Liver (tissue), 9 donors: ENCODE results near the gene PSMB9. TPM values are rescaled to one million over a fixed set of nuclear protein-coding genes. Genes with fewer than 3 reads are reported as not detected.

Source experiments
- DNase-seq: peaks from one replicate; pipeline ENCODE4 v3.0.0-alpha.2; 2017; ENCODE audit warnings: low spot score
- H3K27ac ChIP-seq, 2 donors: one replicate each; pipeline ENCODE4 v1.7.0; 2013; ENCODE audit warnings: inconsistent platforms in 2 of 2, low read length in 2 of 2, control low read depth in 1 of 2, low read depth in 1 of 2, mild to moderate bottlenecking in 1 of 2
- H3K27me3 ChIP-seq, 4 donors: one replicate each; pipeline versions ENCODE4 v1.6.1 to v1.7.0; 2013; ENCODE audit warnings: low read length in 3 of 4, inconsistent platforms in 1 of 4, mild to moderate bottlenecking in 1 of 4, moderate library complexity in 1 of 4; ENCODE audit not compliant: control insufficient read depth in 4 of 4, insufficient read depth in 4 of 4
- H3K36me3 ChIP-seq, 4 donors: one replicate each; pipeline versions ENCODE4 v1.6.1 to v1.7.0; 2013; ENCODE audit warnings: low read length in 3 of 4, mild to moderate bottlenecking in 3 of 4, low read depth in 1 of 4, moderate library complexity in 1 of 4; ENCODE audit not compliant: control insufficient read depth in 4 of 4, insufficient read depth in 3 of 4
- H3K4me1 ChIP-seq, 4 donors: one replicate each; pipeline versions ENCODE4 v1.6.1 to v1.7.0; 2013; ENCODE audit warnings: low read length in 3 of 4, mild to moderate bottlenecking in 3 of 4, moderate library complexity in 1 of 4; ENCODE audit not compliant: control insufficient read depth in 4 of 4, insufficient read depth in 4 of 4
- H3K4me3 ChIP-seq, 3 donors: one replicate each; pipeline versions ENCODE4 v1.6.1 to v1.7.0; 2013; ENCODE audit warnings: low read length in 3 of 3, control low read depth in 1 of 3, low read depth in 1 of 3, mild to moderate bottlenecking in 1 of 3
- H3K9ac ChIP-seq, 2 donors: one replicate each; pipeline ENCODE4 v1.7.0; 2013; ENCODE audit warnings: low read length in 2 of 2, mild to moderate bottlenecking in 2 of 2, moderate library complexity in 2 of 2, control low read depth in 1 of 2, low read depth in 1 of 2
- H3K9me3 ChIP-seq, 4 donors: one replicate each; pipeline versions ENCODE4 v1.6.1 to v1.7.0; 2013; ENCODE audit warnings: low read length in 3 of 4; ENCODE audit not compliant: control insufficient read depth in 4 of 4
- ATF3 ChIP-seq: IDR thresholded peaks from 2 replicates; pipeline ENCODE4 v1.6.1; 2016; ENCODE audit warnings: antibody characterized with exemption
- CTCF ChIP-seq: fragments of 150-350 bp; IDR thresholded peaks from 2 replicates; pipeline ENCODE4 v1.5.1; 2017; ENCODE audit warnings: improper control_type of control experiment, low read depth, low read length; ENCODE audit not compliant: missing input control
- EGR1 ChIP-seq, 2 donors: IDR thresholded peaks; 2 replicates each; pipeline ENCODE4 v1.6.1; 2016 to 2018; ENCODE audit warnings: antibody characterized with exemption in 2 of 2, low read depth in 2 of 2
- FOXA1 ChIP-seq: IDR thresholded peaks from 2 replicates; pipeline ENCODE4 v1.6.1; 2016; ENCODE audit warnings: antibody characterized with exemption
- FOXA2 ChIP-seq: IDR thresholded peaks from 2 replicates; pipeline ENCODE4 v1.6.1; 2016; ENCODE audit warnings: antibody characterized with exemption
- GABPA ChIP-seq, 2 donors: IDR thresholded peaks in 1 of 2; conservative IDR thresholded peaks in 1 of 2; 2 replicates each; pipeline ENCODE4 v1.6.1; 2016; ENCODE audit warnings: antibody characterized with exemption in 2 of 2, mild to moderate bottlenecking in 1 of 2, moderate library complexity in 1 of 2
- HNF4A ChIP-seq, 2 donors: conservative IDR thresholded peaks; 2 replicates each; pipeline ENCODE4 v1.6.1; 2016; ENCODE audit warnings: antibody characterized with exemption in 2 of 2, mild to moderate bottlenecking in 2 of 2
- HNF4G ChIP-seq: IDR thresholded peaks from 2 replicates; pipeline ENCODE4 v1.6.1; 2016; ENCODE audit warnings: antibody characterized with exemption
- MAX ChIP-seq: IDR thresholded peaks from 2 replicates; pipeline ENCODE4 v1.6.1; 2016; ENCODE audit warnings: antibody characterized with exemption
- NR2F2 ChIP-seq: IDR thresholded peaks from 2 replicates; pipeline ENCODE4 v1.6.1; 2016; ENCODE audit warnings: antibody characterized with exemption
- RAD21 ChIP-seq, 2 donors: IDR thresholded peaks; 2 replicates each; pipeline ENCODE4 v1.6.1; 2016; ENCODE audit warnings: antibody characterized with exemption in 2 of 2, mild to moderate bottlenecking in 2 of 2
- RXRA ChIP-seq, 2 donors: IDR thresholded peaks; 2 replicates each; pipeline ENCODE4 v1.6.1; 2017 to 2018; ENCODE audit warnings: antibody characterized with exemption in 2 of 2, mild to moderate bottlenecking in 1 of 2
- SP1 ChIP-seq: IDR thresholded peaks from 2 replicates; pipeline ENCODE4 v1.6.1; 2018; ENCODE audit warnings: antibody characterized with exemption, mild to moderate bottlenecking
- TAF1 ChIP-seq: conservative IDR thresholded peaks from 2 replicates; pipeline ENCODE4 v1.6.1; 2016; ENCODE audit warnings: antibody characterized with exemption, mild to moderate bottlenecking
- YY1 ChIP-seq: IDR thresholded peaks from 2 replicates; pipeline ENCODE4 v1.6.1; 2016; ENCODE audit warnings: antibody characterized with exemption, mild to moderate bottlenecking
- ZBTB33 ChIP-seq: IDR thresholded peaks from 2 replicates; pipeline ENCODE4 v1.6.1; 2016; ENCODE audit warnings: antibody characterized with exemption
- WGBS: extraction: QIAGEN DNeasy Blood & Tissue Kit; methylation state at CpG from one replicate; pipeline ENCODE4 v1.1.7; 2013; 5-methylcytosine and 5-hydroxymethylcytosine counted together
- polyA plus RNA-seq, 2 donors: library from polyadenylated mRNA; stranded (reverse) in 1 of 2; unstranded in 1 of 2; fragments of 200-250 nt in 1 of 2; fragments of >200 nt in 1 of 2; fragmentation: Nextera tagmentation in 1 of 2; extraction: Ambion mirVana in 1 of 2; gene quantifications; one replicate each; pipeline versions ENCODE4 v1.2.1 to v1.2.3, GENCODE V29; 2013 to 2015
- total RNA-seq, 2 donors: library from RNA; depleted of rRNA; stranded (reverse); fragments of >200 nt; gene quantifications; one replicate each; pipeline ENCODE4 v1.2.3, GENCODE V29; 2014
- donor health status: healthy.
- donor health status: healthy.
- donor health status: healthy.
- donor health status: healthy.
- donor health status: healthy.

PSMB9 gene
- total and polyA plus RNA-seq, 4 donors: 11.7 to 31.6 (median 20.2) TPM

- no peak for TF ChIP-seq EGR1 (IDR thresholded peaks at IDR 0.05; ENCODE audit: low read depth in 2 of 2)
- TF ChIP-seq FOXA1: no peak
- H3K27me3 ChIP-seq: no peaks in the 10 kb centered on the region
- no peak overlapping the region for H3K9ac ChIP-seq
- no peak overlapping the region for H3K4me3 ChIP-seq
- H3K4me1 ChIP-seq: peaks cover 7 to 40% (median 19%) of the 10 kb centered on the region in 4 donors
- DNase-seq: no peak
- H3K9me3 ChIP-seq: no peaks in the 10 kb centered on the region
- H3K36me3 ChIP-seq: peaks cover 0 to 14% (median 8%) of the 10 kb centered on the region in 4 donors
- WGBS: 89% methylated on average over 15 of the region's 15 CpGs
- H3K27ac ChIP-seq: peak overlapping the region; percentile 78 to 94
Observed at GRCh38 chr6:32839356-32839755, 14.6 kb upstream of the PSMB9 start.

- Histone ChIP-seq H3K27ac (peak overlapping the region; percentile 36 to 54), H3K4me3 (no peak overlapping the region), H3K9me3 (no peaks in the 10 kb centered on the region), H3K27me3 (no peaks in the 10 kb centered on the region), H3K36me3 (peaks cover 2 to 6% (median 4%) of the 10 kb centered on the region in 4 donors), H3K9ac (no peak overlapping the region), H3K4me1 (peaks cover 9 to 51% (median 23%) of the 10 kb centered on the region in 4 donors)
- 62% methylated on average over 9 of the region's 9 CpGs for WGBS
- peak; percentile 33 for TF ChIP-seq NR2F2
- TF ChIP-seq HNF4A (conservative IDR thresholded peaks at IDR 0.05): peak; percentile 55 to 69
- TF ChIP-seq RAD21 (IDR thresholded peaks at IDR 0.05): no peak
- peak; percentile 76 to 86 for TF ChIP-seq RXRA (IDR thresholded peaks at IDR 0.05)
- TF ChIP-seq MAX: peak; percentile 15
- TF ChIP-seq EGR1 (IDR thresholded peaks at IDR 0.05; ENCODE audit: low read depth in 2 of 2): no peak
- peak; percentile 79 for TF ChIP-seq SP1
- TF ChIP-seq GABPA (IDR thresholded peaks at IDR 0.05 in 1 of 2, conservative IDR thresholded peaks at IDR 0.05 in 1 of 2): peak in 1 of 2 donors; percentile 25
- no peak for TF ChIP-seq CTCF
- no peak for TF ChIP-seq TAF1
- TF ChIP-seq ATF3: no peak
- TF ChIP-seq YY1: peak; percentile 73
- no peak for DNase-seq
Observed at GRCh38 chr6:32840604-32841246, 13.3 kb upstream of the PSMB9 start.

- H3K27ac ChIP-seq: peak overlapping the region; percentile 9 to 24
- peaks cover 9 to 54% (median 25%) of the 10 kb centered on the region in 4 donors for H3K4me1 ChIP-seq
- 90% methylated on average over 6 of the region's 6 CpGs for WGBS
- no peak for DNase-seq
- peaks cover 2 to 16% (median 6%) of the 10 kb centered on the region in 4 donors for H3K36me3 ChIP-seq
- H3K9me3 ChIP-seq: no peaks in the 10 kb centered on the region
- H3K4me3 ChIP-seq: no peak overlapping the region
- H3K9ac ChIP-seq: no peak overlapping the region
- no peaks in the 10 kb centered on the region for H3K27me3 ChIP-seq
- TF ChIP-seq ATF3: no peak
- TF ChIP-seq RAD21 (IDR thresholded peaks at IDR 0.05): no peak
- TF ChIP-seq MAX: no peak
- no peak for TF ChIP-seq FOXA2
- no peak for TF ChIP-seq HNF4G
- no peak for TF ChIP-seq GABPA (IDR thresholded peaks at IDR 0.05 in 1 of 2, conservative IDR thresholded peaks at IDR 0.05 in 1 of 2)
- TF ChIP-seq RXRA (IDR thresholded peaks at IDR 0.05): no peak
- no peak for TF ChIP-seq CTCF
- no peak for TF ChIP-seq ZBTB33
Observed at GRCh38 chr6:32842021-32842650, 11.9 kb upstream of the PSMB9 start.
